Measurements from ENCODE around the gene CNN1. TPM values are rescaled to one million over a fixed set of nuclear protein-coding genes. Genes with fewer than 3 reads are reported as not detected.

CNN1 gene
- total and polyA plus RNA-seq, 9 of the 15 experiments (the other 6 are each of a cell fraction or from before 2014, with no cell fraction given): 0.23 to 10.6 (median 5.2) TPM

- TF ChIP-seq SNAPC5 (CRISPR knock-in tag; IDR thresholded peaks at IDR 0.05): no peak
- 0 out of 2 replicates have a peak, but pooled peaks have one; percentile 50 for TF ChIP-seq TGIF2 (CRISPR knock-in tag; IDR thresholded peaks at IDR 0.05)
- peak; percentile 71; the same call in 1 of the 2 replicates for TF ChIP-seq PHF8 (IDR thresholded peaks at IDR 0.05; ENCODE audit: borderline replicate concordance, low read length)
- TF ChIP-seq ZNF740 (CRISPR knock-in tag; IDR thresholded peaks at IDR 0.05): peak; percentile 98
- TF ChIP-seq ZNF740 (tag; IDR thresholded peaks at IDR 0.05): peak in 1 of 2 experiments; percentile 93; a peak in 2 of 4 replicates
- TF ChIP-seq, protein P1, sequence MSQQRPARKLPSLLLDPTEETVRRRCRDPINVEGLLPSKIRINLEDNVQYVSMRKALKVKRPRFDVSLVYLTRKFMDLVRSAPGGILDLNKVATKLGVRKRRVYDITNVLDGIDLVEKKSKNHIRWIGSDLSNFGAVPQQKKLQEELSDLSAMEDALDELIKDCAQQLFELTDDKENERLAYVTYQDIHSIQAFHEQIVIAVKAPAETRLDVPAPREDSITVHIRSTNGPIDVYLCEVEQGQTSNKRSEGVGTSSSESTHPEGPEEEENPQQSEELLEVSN (IDR thresholded peaks at IDR 0.05; ENCODE audit: borderline replicate concordance in 1 of 2, extremely low read depth in 1 of 2, insufficient read depth in 1 of 2, insufficient read length in 1 of 2, low read depth in 1 of 2, low read length in 1 of 2, poor library complexity in 1 of 2, severe bottlenecking in 1 of 2): peak in 1 of 2 experiments; percentile 30
- peak; percentile 56; the same call in 1 of the 2 replicates for TF ChIP-seq EP400 (IDR thresholded peaks at IDR 0.05)
- no peak for TF ChIP-seq ZNF695 (CRISPR knock-in tag; IDR thresholded peaks at IDR 0.05)
- TF ChIP-seq SIN3B (IDR thresholded peaks at IDR 0.05; ENCODE audit: low read depth): peak; percentile 65
- 0 out of 2 replicates have a peak, but pooled peaks have one; percentile 13 for TF ChIP-seq PML (IDR thresholded peaks at IDR 0.05; ENCODE audit: low read length)
- TF ChIP-seq HNRNPUL1 (IDR thresholded peaks at IDR 0.05; ENCODE audit: low read length): no peak
- peak; percentile 60 for TF ChIP-seq FUS (optimal IDR thresholded peaks at IDR 0.05; ENCODE audit: low read depth, low read length)
- TF ChIP-seq STAT5A (IDR thresholded peaks at IDR 0.05; ENCODE audit: borderline replicate concordance, low read length): no peak
- peak; percentile 72 for TF ChIP-seq TAF1 (IDR thresholded peaks at IDR 0.05; ENCODE audit: control insufficient read depth, extremely low read depth, insufficient read depth, low read length, severe bottlenecking)
- no peak for TF ChIP-seq ZBTB26 (CRISPR knock-in tag; IDR thresholded peaks at IDR 0.05)
- TF ChIP-seq BDP1 (IDR thresholded peaks at IDR 0.05; ENCODE audit: insufficient read depth, insufficient read length): no peak
- no peak for TF ChIP-seq PURB (CRISPR knock-in tag; IDR thresholded peaks at IDR 0.05; ENCODE audit: low read depth)
- peak; percentile 74 for TF ChIP-seq SAP30 (IDR thresholded peaks at IDR 0.05; ENCODE audit: borderline replicate concordance, insufficient read depth, low read depth, low read length, poor library complexity, severe bottlenecking)
- TF ChIP-seq, protein P2, sequence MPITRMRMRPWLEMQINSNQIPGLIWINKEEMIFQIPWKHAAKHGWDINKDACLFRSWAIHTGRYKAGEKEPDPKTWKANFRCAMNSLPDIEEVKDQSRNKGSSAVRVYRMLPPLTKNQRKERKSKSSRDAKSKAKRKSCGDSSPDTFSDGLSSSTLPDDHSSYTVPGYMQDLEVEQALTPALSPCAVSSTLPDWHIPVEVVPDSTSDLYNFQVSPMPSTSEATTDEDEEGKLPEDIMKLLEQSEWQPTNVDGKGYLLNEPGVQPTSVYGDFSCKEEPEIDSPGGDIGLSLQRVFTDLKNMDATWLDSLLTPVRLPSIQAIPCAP (CRISPR knock-in tag; IDR thresholded peaks at IDR 0.05; ENCODE audit: borderline replicate concordance): no peak
- TF ChIP-seq RBFOX2 (IDR thresholded peaks at IDR 0.05; ENCODE audit: low read depth, low read length): peak; percentile 67
- TF ChIP-seq, protein P3, sequence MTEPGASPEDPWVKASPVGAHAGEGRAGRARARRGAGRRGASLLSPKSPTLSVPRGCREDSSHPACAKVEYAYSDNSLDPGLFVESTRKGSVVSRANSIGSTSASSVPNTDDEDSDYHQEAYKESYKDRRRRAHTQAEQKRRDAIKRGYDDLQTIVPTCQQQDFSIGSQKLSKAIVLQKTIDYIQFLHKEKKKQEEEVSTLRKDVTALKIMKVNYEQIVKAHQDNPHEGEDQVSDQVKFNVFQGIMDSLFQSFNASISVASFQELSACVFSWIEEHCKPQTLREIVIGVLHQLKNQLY (CRISPR knock-in tag; conservative IDR thresholded peaks at IDR 0.05): no peak
- TF ChIP-seq NONO (IDR thresholded peaks at IDR 0.05; ENCODE audit: low read depth in 2 of 2, low read length in 1 of 2): peak; percentile 57 to 68; a peak in 2 of 4 replicates
These were observed 33.0 kb upstream of the CNN1 start, which contains the start of gene ZNF653 (continued) for GRCh38 chr19:11505504-11506100.
